NCI-H1092 (cell line): ENCODE measurements around the gene CDH4.

Source experiments
- DNase-seq: peaks from one replicate; lab custom pipeline; 2025; lab: John Stamatoyannopoulos, UW

CDH4 gene

GRCh38 chr20:61518424-61518951 lies 266.4 kb downstream of the CDH4 start:
- no peak for DNase-seq

DNA sequence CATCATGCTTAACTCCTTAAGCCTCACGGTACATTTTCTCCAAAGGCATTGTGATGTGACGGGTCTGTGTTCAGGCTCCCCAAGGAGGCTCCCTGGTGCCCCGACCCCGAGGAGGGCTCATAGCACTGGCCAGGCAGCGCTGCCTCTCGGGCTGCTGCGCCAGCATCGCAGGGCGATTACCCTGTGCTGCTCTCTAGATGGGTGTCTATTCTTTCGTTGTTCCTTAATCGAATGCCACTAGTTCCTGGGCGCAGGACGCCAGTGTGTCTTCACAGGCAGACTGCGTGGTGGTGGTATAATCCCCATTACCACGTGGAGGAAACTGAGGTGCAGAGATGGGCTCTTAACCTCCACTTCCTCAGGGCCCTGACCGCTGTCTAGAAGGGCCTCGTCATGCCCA lies 267.4 kb downstream of the CDH4 start:
- DNase-seq = no peak

- no peak for DNase-seq
Measured at GRCh38 chr20:61520076-61520892, 268.2 kb downstream of the CDH4 start.

GRCh38 chr20:61520893-61521460 lies 268.9 kb downstream of the CDH4 start:
- DNase-seq = no peak

- DNase-seq = no peak
Measured at GRCh38 chr20:61521687-61522420, 269.8 kb downstream of the CDH4 start.

GRCh38 chr20:61522498-61523090 lies 270.5 kb downstream of the CDH4 start:
- DNase-seq = no peak

GRCh38 chr20:61523145-61523544 lies 271.1 kb downstream of the CDH4 start:
- no peak for DNase-seq

DNA sequence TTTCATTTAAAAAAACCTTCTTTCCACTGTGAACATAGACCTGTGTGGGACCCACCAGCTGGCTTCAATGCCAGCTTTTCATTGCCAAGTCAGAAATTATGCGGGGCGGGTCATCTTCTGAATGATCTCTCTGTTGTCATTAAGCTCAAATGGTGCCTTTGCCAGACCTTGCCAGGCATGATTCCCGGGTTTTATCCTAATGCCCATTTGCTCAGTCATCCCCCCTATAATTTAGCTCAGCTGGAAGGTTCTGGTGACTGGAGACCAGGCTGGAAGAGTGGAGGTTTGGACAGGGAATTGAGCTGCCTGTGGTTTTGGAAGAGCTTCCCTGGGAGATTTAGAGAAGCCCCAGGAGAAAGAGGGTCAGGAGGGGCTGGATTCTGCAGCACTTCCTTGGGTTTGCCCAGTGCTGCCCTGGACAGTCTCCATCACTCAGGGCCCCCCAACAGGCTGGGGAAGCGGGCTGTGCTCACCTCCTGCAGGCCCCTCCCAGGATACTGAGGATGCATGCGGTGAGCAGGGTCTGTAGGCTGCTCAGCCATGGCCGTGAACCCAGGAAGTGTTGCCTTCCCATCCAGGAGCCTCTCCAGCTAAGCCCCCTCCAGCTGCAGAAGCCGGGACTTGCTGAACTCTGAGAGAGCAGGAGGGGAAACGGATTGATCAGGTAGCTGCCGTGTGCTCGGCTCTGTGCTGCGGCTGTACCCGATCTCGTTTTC lies 273.0 kb downstream of the CDH4 start:
- DNase-seq = no peak

- DNase-seq = no peak
Measured at GRCh38 chr20:61525781-61526431, 273.8 kb downstream of the CDH4 start.

- no peak for DNase-seq
Measured at GRCh38 chr20:61526907-61527306, 274.8 kb downstream of the CDH4 start.

DNA sequence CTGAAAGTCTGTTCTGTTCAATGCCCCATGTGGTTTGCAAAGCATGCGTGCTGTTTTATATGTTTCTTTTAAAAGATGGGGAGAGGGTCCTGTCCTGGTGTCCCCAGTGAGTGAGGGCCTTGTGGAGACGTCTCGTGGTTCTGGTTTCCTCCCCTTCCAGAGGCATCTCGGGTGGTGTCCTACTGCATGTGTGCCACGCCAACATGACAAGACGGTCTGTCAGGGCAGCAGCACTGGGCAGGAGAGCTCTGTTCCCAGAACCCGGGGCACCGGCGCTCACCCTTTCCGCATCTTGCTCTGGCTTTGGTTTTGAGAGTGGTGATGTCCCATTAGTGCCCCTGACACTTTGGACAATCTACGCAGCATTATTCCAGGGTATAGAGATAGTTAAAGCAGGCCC lies 275.6 kb downstream of the CDH4 start:
- no peak for DNase-seq

DNA sequence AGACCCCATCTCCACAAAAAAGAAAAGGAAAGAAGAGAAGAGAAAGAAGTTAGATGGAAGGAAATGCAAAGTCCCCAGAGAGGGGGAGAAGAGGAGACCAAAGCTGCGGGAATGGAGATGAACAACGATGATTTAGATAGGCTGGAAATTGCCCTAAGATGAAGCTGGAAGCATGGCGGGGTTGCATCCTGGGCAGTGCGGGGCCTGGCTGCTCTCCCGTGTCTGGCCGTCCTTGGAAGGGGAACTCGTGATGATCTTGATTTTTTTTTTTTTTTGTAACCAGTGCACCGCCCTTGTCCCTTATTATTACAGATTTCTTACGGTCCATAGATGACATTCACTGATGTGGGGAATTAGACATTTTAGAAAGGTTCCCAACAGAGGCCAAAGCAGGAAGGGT lies 276.5 kb downstream of the CDH4 start:
- no peak for DNase-seq

GRCh38 chr20:61529354-61529753 lies 277.3 kb downstream of the CDH4 start:
- no peak for DNase-seq

- DNase-seq = no peak
Measured at GRCh38 chr20:61531553-61532345, 279.7 kb downstream of the CDH4 start.

- DNase-seq = no peak
Measured at GRCh38 chr20:61532736-61533135, 280.7 kb downstream of the CDH4 start.

- no peak for DNase-seq
Measured at GRCh38 chr20:61533231-61533631, 281.2 kb downstream of the CDH4 start.

DNA sequence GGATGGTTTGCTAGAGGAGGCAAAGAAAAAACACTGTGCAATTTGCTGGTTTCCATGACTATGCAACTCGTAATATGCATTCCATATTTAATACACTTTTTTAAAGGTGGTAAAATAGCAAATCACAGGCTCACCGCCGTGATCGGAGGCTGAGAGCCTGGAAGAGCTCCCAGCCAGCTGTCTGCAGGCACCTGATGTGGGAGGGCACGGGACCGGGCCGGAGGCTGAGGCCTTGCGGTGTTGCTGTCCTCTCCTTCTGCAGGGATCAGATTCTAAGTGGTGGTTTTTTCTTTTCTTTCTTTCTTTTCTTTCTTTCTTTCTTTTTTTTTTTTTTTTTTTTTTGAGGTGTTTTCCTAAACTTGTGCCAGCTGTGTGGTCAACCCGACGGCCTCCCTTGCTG lies 282.3 kb downstream of the CDH4 start:
- DNase-seq = no peak

GRCh38 chr20:61535091-61535490 lies 283.0 kb downstream of the CDH4 start:
- DNase-seq = no peak

DNA sequence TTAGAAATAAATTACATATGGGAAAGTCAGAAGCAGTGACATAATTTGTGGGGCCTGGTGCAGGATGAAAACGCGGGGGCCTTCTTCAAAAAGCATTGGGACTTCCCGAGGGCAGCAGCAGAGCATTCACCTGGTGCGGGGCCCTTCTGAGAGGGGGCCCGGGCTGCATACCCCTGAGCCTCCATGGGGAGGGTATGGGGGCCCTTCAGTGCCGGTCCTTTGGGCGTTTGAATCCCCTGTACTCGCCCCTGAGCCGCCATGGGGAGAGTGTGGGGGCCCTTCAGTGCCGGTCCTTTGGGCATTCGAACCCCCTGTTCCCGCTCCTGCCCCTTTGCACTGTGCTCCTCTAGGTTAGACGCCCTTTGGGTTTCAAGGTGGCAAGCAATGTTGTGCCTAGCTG lies 283.5 kb downstream of the CDH4 start:
- DNase-seq = no peak

GRCh38 chr20:61535956-61536355 lies 283.9 kb downstream of the CDH4 start:
- no peak for DNase-seq
